ENCODE data around the gene DMC1.
"Not testable (repeated sequence)": the region's sequence is repeated elsewhere in the genome, so short reads cannot be mapped to it uniquely, and the experiment has no call there.

Gene DMC1

DNA sequence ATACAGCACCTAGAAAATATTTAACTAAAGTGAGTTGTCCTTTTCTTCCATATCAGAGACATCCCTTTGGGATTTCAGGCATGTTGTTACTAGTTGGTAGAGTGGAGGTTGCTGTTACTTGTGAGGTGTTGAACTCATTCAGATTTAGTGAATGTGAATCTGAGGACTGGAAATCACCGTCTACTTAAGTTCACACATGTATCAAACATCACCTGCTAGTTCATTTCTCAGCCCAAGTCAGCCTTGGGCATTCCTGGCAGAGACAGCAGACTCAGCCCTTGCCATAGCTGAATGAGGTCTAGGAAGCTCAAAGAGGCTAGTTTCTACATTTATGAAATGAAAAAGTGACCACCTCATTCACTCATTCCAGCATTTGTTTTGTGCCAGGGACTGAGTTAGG is 92.4 kb downstream of the DMC1 start:
- CTCF ChIA-PET: interaction anchor here (0.6 kb wide), 1 partner anchor 76 kb away, joined by 3 read pairs; no protein-coding TSS in a partner anchor
- no peak for DNase-seq (ENCODE audit: extremely low spot score)
- POLR2A ChIA-PET: interaction anchor here (1.6 kb wide), 1 partner anchor 9 kb away, joined by 3 read pairs; the partner anchor contains the start of gene KDELR3
- TF ChIP-seq, protein P1, sequence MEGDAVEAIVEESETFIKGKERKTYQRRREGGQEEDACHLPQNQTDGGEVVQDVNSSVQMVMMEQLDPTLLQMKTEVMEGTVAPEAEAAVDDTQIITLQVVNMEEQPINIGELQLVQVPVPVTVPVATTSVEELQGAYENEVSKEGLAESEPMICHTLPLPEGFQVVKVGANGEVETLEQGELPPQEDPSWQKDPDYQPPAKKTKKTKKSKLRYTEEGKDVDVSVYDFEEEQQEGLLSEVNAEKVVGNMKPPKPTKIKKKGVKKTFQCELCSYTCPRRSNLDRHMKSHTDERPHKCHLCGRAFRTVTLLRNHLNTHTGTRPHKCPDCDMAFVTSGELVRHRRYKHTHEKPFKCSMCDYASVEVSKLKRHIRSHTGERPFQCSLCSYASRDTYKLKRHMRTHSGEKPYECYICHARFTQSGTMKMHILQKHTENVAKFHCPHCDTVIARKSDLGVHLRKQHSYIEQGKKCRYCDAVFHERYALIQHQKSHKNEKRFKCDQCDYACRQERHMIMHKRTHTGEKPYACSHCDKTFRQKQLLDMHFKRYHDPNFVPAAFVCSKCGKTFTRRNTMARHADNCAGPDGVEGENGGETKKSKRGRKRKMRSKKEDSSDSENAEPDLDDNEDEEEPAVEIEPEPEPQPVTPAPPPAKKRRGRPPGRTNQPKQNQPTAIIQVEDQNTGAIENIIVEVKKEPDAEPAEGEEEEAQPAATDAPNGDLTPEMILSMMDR (IDR thresholded peaks at IDR 0.05; ENCODE audit: control extremely low read depth, extremely low read depth, low read depth, missing control alignments): no peak

DNA sequence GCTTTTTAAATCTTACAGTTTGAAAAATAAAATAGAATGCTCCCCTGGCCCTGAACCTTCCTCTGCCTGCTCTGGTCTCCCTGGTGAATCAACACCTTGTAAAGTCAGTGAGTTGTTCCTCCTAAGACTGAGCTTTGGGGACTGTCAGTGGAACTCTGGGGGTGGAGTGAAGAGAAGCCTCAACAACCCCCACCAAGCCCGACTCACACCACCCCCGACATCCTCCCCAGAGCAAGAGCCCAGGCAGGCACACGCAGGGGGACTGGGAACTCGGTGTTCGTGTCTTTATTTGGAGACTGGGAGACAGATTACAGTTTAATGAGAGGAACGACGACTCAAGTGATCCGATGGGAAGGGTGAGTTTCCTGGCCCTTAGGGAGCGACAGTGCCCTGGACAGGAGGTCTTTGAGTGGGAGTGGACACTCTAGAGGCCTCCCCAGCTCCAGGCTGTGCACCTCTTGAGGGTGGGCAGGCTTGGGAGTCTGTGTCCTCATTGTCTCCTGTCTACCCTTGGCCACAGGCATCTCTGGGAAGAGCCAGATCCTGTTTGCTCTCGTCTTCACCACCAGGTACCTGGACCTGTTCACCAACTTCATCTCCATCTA is 95.9 kb downstream of the DMC1 start:
- POLR2A ChIA-PET: no interaction called here
- CTCF ChIA-PET: interaction anchor here (1.5 kb wide), 1 partner anchor 15 kb away, joined by 3 read pairs; no protein-coding TSS in a partner anchor
- DNase-seq (ENCODE audit: extremely low spot score): no peak
- TF ChIP-seq, protein P1 (IDR thresholded peaks at IDR 0.05; ENCODE audit: control extremely low read depth, extremely low read depth, low read depth, missing control alignments): no peak

DNA sequence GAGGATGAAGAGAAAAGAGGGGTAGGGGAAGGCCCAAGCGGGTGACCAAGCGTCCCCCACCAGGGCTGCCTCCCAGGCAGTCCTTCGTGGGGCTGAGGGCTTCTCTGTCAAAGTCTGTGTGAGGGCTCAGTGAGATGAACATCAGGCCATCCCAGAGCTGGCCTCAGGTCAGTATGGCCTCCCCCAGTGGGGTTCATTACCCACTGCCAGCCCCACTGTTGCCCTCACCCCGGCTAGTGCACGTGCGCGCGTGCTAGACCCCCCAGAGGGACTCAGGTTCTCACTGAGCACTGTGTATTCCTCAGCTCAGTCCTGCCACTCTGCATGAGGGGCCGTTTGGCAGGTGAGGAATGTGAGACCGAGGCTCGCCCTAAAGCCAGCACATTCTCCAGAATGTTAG is 98.7 kb downstream of the DMC1 start:
- CTCF ChIA-PET: interaction anchor here (0.9 to 1.4 kb wide), 2 partner anchors 9 to 12 kb away, joined by 3 read pairs; no protein-coding TSS in a partner anchor
- DNase-seq (ENCODE audit: extremely low spot score): no peak
- POLR2A ChIA-PET: no interaction called here
- TF ChIP-seq, protein P1 (IDR thresholded peaks at IDR 0.05; ENCODE audit: control extremely low read depth, extremely low read depth, low read depth, missing control alignments): no peak

DNA sequence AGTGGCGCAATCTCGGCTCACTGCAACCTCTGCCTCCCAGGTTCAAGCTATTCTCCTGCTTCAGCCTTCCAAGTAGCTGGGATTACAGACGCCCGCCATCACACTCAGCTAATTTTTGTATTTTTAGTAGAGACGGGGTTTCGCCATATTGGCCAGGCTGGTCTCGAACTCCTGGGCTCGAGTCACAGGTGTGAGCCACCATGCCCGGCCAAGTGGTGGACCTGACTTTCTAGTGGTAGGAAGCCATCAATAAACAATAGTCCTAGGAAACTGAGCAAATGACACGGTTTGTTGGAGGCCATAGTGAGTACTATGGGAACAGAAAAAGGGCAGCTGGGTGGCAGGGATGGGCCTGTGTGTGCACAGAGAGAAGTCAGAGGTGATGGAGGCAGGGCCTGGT is 99.8 kb downstream of the DMC1 start:
- DNase-seq (ENCODE audit: extremely low spot score); POLR2A ChIA-PET: not testable (repeated sequence)
- CTCF ChIA-PET: interaction anchor here (1.4 kb wide), 1 partner anchor 13 kb away, joined by 3 read pairs; no protein-coding TSS in a partner anchor

DNA sequence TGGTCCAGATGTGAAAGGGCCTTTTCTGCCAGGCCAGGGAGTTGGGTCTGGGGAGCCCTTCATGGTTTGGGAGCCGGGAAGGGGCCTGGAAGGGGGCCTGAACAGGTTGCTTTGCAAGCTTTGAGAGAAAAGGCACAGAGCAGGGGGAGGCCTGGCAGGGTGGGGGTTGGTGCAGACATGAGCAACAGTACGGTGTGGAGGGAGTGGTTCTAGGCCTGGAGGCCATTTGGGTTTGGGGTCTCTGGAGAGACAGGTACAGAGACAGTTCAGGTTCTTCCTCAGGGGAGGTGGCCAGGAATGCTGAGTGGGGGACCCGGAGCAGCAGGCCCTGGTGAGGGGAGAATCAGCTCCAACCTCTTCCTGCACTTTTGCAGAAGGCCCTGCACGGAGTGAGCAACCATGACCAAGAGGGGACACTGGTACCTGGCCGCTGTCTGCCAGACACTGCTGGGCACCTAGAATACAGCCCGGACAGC is 100.6 kb downstream of the DMC1 start:
- no peak for DNase-seq (ENCODE audit: extremely low spot score)
- TF ChIP-seq, protein P1 (IDR thresholded peaks at IDR 0.05; ENCODE audit: control extremely low read depth, extremely low read depth, low read depth, missing control alignments): no peak
- POLR2A ChIA-PET: interaction anchor here (0.7 kb wide), 1 partner anchor 11 kb away, joined by 4 read pairs; no protein-coding TSS in a partner anchor
- CTCF ChIA-PET: interaction anchor here (1.2 to 1.4 kb wide), 2 partner anchors 57 to 355 kb away, joined by 3 to 4 read pairs; no protein-coding TSS in a partner anchor
